Activated naive CD4-positive, alpha-beta T cell treated with anti-CD3 and anti-CD28 coated beads, Interleukin-2, amount 10 ng/mL, durations not matched to agents 7 days and 5 days (primary cell): ENCODE measurements around the gene P2RX3.
"Not testable (repeated sequence)": the region's sequence is repeated elsewhere in the genome, so short reads cannot be mapped to it uniquely, and the experiment has no call there.

Experiments used
- CTCF ChIA-PET: fragments of 350-600 bp; sonication (Branson Sonifier 250); formaldehyde crosslinking; loops from one replicate; lab custom pipeline; 2021; ENCODE audit warnings: antibody characterized with exemption; lab: Charles Lee
- DNase-seq: peaks from one replicate; pipeline ENCODE4 v3.0.0-alpha.2; 2020
- H3K27ac Mint-ChIP-seq: one replicate; pipeline ENCODE4 v1.8.0; 2021; ENCODE audit warnings: mild to moderate bottlenecking, moderate library complexity, mixed read lengths
- H3K27me3 Mint-ChIP-seq: one replicate; pipeline ENCODE4 v1.8.0; 2021; ENCODE audit warnings: mild to moderate bottlenecking, mixed read lengths
- H3K36me3 Mint-ChIP-seq: one replicate; pipeline ENCODE4 v1.8.0; 2021; ENCODE audit warnings: mixed read lengths
- H3K4me1 Mint-ChIP-seq: one replicate; pipeline ENCODE4 v1.8.0; 2021; ENCODE audit warnings: mixed read lengths
- H3K4me3 Mint-ChIP-seq: one replicate; pipeline ENCODE4 v1.8.0; 2021; ENCODE audit warnings: mild to moderate bottlenecking, moderate library complexity, mixed read lengths
- H3K9me3 Mint-ChIP-seq: one replicate; pipeline ENCODE4 v1.8.0; 2021; ENCODE audit warnings: mixed read lengths

P2RX3 gene

DNA sequence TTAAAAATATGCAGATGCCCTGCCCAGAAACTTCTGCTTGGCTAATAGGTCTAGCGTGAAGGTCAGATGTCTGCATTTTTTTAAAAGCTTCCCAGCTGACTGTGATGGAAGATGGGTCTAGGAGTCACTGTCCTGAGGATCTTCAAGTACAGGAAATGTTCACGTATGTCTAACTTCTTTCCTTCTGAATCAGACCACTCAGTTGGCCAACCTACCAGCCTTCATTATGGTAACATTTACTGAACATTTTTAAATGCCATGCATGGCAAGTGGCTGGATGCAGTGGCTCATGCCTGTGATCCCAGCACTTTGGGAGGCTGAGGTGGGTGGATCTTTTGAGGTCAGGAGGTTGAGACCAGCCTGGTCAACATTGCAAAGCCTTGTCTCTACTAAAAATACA lies 53.4 kb downstream of the P2RX3 start:
- H3K4me3 Mint-ChIP-seq: no peak overlapping the region
- peaks cover 4% of the 10 kb centered on the region for H3K27me3 Mint-ChIP-seq
- no peaks in the 10 kb centered on the region for H3K9me3 Mint-ChIP-seq
- no peak overlapping the region for H3K27ac Mint-ChIP-seq
- H3K36me3 Mint-ChIP-seq: no peaks in the 10 kb centered on the region
- H3K4me1 Mint-ChIP-seq: no peaks in the 10 kb centered on the region
- CTCF ChIA-PET: interaction anchor here (1.0 kb wide), 1 partner anchor 102 kb away, joined by 3 read pairs; no protein-coding TSS in a partner anchor
- no peak for DNase-seq

DNA sequence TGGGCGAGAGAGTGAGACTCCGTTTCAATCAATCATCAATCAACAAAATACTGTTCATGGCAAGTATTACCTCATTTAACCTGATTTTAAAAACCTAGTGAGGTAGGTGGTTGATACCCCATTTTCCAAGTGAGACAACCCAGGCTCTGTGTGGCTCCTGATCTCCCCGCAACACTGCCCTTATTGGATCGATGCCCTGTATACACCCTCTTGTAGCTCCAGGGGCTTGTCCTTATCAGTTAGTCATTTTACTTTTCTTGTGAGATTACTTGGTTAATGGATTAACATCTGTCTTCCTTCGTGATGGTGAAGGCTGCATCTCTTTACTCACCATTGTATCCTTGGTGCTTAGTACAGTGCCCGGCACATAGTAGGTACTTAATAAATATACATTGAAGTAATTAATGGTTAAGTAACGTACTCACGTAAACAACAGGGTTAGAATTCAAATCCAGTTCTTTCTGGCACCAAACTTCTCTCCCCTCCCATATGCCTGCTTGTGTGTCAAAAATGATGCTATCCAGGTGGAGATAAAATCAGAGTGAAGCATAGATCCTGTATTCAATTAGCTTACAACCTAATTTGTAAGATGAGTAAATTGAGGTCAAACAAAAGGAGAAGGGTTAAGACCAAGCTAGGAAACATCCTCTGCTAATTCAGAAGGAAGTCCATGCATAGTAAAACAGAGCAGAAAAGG lies 54.1 kb downstream of the P2RX3 start:
- Mint-ChIP-seq H3K4me3 (no peak overlapping the region), H3K36me3 (no peaks in the 10 kb centered on the region), H3K4me1 (no peaks in the 10 kb centered on the region), H3K27me3 (peaks cover 4% of the 10 kb centered on the region), H3K27ac (no peak overlapping the region), H3K9me3 (no peaks in the 10 kb centered on the region)
- CTCF ChIA-PET: interaction anchor here (0.9 to 1.0 kb wide), 2 partner anchors 89 to 101 kb away, joined by 3 read pairs; no protein-coding TSS in a partner anchor
- DNase-seq: no peak

- no peak overlapping the region for H3K4me3 Mint-ChIP-seq
- CTCF ChIA-PET: interaction anchor here (0.6 to 1.0 kb wide), 3 partner anchors 26 to 88 kb away, joined by 3 read pairs; no protein-coding TSS in a partner anchor
Measured at GRCh38 chr11:57392763-57393105, 54.6 kb downstream of the P2RX3 start.

DNA sequence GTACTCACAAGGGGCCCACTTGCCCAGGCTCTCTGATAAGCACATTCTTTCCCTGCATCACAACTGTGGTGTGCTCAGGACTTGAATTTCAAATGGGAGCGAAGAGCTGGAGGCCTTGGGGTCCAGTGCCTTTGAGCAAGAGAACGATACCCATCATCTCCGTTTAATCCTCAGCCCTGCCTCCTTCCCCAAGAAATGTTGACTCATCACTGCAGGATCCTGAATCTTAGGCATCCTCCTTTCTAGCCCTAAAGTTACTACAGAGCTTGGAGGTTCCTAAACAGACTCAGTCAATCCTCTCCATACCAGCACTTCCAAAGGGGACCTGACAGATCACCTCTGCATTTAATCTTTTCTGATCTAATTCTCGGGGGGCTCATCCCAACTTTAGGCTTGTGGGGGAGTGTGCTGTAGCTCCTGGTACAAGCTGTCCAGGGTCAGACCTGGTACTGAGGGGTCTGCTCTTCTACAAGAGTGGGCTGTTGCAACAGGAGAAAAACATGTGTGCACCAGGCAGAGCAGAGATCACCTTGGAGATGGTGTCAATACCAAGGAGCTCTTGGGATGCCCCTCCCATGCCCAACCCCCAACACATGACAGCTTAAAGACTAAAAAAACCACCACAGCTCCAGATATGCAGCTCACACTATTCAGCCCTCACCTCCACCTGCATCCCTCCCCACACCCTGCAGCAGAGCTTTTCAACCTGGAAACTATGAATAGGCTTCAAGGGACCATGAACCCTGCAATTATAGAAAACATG lies 56.2 kb downstream of the P2RX3 start:
- Mint-ChIP-seq H3K4me3 (no peak overlapping the region), H3K27ac (no peak overlapping the region), H3K4me1 (no peaks in the 10 kb centered on the region), H3K36me3 (no peaks in the 10 kb centered on the region), H3K27me3 (peaks cover 4% of the 10 kb centered on the region), H3K9me3 (no peaks in the 10 kb centered on the region)
- DNase-seq: no peak
- CTCF ChIA-PET: interaction anchor here (2.3 kb wide), 1 partner anchor 63 kb away, joined by 7 read pairs; no protein-coding TSS in a partner anchor

More at GRCh38 chr11:57392763-57393105, 54.6 kb downstream of the P2RX3 start:
- Mint-ChIP-seq H3K27me3 (peaks cover 4% of the 10 kb centered on the region), H3K4me1 (no peaks in the 10 kb centered on the region), H3K9me3 (no peaks in the 10 kb centered on the region), H3K36me3 (no peaks in the 10 kb centered on the region), H3K27ac (no peak overlapping the region)
- DNase-seq: no peak

- H3K4me1 Mint-ChIP-seq: no peaks in the 10 kb centered on the region
- H3K9me3 Mint-ChIP-seq: no peaks in the 10 kb centered on the region
- H3K27me3 Mint-ChIP-seq: no peaks in the 10 kb centered on the region
- H3K27ac Mint-ChIP-seq: no peak overlapping the region
- H3K36me3 Mint-ChIP-seq: no peaks in the 10 kb centered on the region
- H3K4me3 Mint-ChIP-seq: no peak overlapping the region
- CTCF ChIA-PET: interaction anchor here (2.3 kb wide), 1 partner anchor 62 kb away, joined by 7 read pairs; no protein-coding TSS in a partner anchor
- DNase-seq: no peak
Measured at GRCh38 chr11:57395905-57396623, 57.9 kb downstream of the P2RX3 start.

GRCh38 chr11:57396744-57397143 lies 58.6 kb downstream of the P2RX3 start:
- CTCF ChIA-PET: no interaction called here
- Mint-ChIP-seq H3K4me1 (no peaks in the 10 kb centered on the region), H3K9me3 (no peaks in the 10 kb centered on the region), H3K27me3 (no peaks in the 10 kb centered on the region), H3K36me3 (no peaks in the 10 kb centered on the region), H3K27ac (no peak overlapping the region), H3K4me3 (no peak overlapping the region)
- DNase-seq: no peak

- Mint-ChIP-seq H3K9me3 (no peaks in the 10 kb centered on the region), H3K4me1 (no peaks in the 10 kb centered on the region), H3K27me3 (no peaks in the 10 kb centered on the region), H3K27ac (no peak overlapping the region), H3K36me3 (no peaks in the 10 kb centered on the region), H3K4me3 (no peak overlapping the region)
- DNase-seq: no peak
- CTCF ChIA-PET: no interaction called here
Measured at GRCh38 chr11:57397394-57397990, 59.3 kb downstream of the P2RX3 start.

DNA sequence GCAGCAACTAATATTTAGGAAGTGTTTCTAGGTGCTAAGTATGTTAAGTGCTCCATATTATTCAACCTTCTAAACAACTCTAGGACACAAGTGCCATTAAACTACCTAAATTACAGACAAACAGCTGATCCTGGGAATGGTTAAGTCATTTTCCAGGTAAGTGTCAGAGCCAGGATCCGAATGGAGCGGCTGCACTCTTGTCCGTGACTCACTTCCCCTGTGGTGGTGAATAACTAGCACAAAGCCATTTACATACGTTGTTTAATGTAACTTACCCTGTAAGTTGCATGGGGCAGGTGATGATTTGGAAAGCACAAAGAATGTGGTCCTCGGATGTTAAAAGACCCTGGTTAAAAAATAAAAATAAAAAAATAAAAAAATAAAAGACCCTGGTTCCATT lies 61.1 kb downstream of the P2RX3 start:
- H3K9me3 Mint-ChIP-seq: no peaks in the 10 kb centered on the region
- CTCF ChIA-PET: no interaction called here
- no peaks in the 10 kb centered on the region for H3K4me1 Mint-ChIP-seq
- no peak for DNase-seq
- H3K27me3 Mint-ChIP-seq: no peaks in the 10 kb centered on the region
- no peak overlapping the region for H3K4me3 Mint-ChIP-seq
- H3K27ac Mint-ChIP-seq: no peak overlapping the region
- H3K36me3 Mint-ChIP-seq: peaks cover 2% of the 10 kb centered on the region

DNA sequence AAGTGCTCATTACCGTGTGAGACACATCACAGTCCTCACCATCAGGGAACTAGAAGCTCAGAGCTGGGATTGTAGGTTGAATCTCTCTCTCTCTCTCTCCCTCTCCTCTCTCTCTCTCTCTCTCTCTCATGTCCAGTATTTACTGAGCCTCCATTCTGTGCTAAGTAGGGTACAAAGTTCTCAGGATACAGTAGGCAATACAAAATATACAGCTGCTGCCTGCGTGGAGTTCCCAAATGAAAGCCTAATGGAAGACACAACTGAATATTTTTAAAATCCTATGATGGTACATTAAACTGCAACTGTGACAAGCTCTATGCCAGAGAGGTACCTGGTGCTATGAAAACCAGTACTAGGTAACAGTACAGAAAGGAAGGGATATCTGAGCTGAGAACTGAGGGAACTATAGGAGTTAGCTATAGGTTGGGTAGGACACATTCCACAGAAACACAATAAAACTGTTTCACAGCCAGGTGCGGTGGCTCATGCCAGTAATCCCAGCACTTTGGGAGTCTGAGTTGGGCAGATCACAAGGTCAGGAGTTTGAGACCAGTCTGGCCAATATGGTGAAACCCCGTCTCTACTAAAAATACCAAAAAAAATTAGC lies 61.9 kb downstream of the P2RX3 start:
- DNase-seq: no peak
- H3K36me3 Mint-ChIP-seq: peaks cover 4% of the 10 kb centered on the region
- no peak overlapping the region for H3K4me3 Mint-ChIP-seq
- no peaks in the 10 kb centered on the region for H3K9me3 Mint-ChIP-seq
- H3K27me3 Mint-ChIP-seq: no peaks in the 10 kb centered on the region
- H3K27ac Mint-ChIP-seq: no peak overlapping the region
- H3K4me1 Mint-ChIP-seq: no peaks in the 10 kb centered on the region
- CTCF ChIA-PET: no interaction called here

DNA sequence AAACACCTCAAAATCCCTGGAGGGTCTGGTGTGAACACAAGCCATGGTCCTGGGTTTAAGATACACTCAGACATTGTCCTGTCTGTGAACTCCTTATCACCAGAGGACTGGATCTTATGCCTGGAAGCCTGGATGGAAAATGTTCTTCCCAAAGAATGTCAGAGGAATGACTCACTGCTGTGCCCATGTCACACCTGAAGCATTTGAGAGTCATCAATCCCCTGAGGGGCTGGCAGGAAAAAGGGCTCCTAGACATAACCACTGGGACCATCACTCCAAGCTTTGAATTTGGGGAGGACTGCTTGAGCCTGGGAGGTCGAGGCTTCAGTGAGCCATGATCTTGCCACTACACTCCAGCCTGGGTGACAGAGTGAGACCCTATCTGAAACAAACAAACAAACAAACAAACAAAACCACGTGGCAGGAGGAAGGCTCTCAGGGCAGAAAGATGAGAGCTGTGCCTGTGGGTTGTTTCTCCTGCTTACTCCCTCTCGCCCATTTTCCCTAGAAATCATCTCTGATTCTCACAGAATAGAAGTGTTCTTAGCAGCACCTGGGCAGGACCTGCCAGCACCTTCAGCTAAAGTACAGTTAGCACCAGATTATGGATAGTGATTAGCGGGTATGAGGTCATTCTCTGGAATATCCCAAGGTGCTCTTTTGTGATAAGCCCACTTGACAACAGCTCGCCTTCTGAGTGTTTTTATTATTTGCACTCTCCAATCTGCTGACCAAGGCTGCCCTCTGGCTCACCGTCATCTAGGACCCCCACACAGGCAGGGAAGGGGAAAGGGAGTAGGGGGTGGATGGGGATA lies 64.2 kb downstream of the P2RX3 start:
- Mint-ChIP-seq H3K4me3 (no peak overlapping the region), H3K27ac (no peak overlapping the region), H3K27me3 (no peaks in the 10 kb centered on the region), H3K36me3 (peaks cover 23% of the 10 kb centered on the region), H3K9me3 (no peaks in the 10 kb centered on the region), H3K4me1 (peaks cover 16% of the 10 kb centered on the region)
- no peak for DNase-seq
- CTCF ChIA-PET: no interaction called here

DNA sequence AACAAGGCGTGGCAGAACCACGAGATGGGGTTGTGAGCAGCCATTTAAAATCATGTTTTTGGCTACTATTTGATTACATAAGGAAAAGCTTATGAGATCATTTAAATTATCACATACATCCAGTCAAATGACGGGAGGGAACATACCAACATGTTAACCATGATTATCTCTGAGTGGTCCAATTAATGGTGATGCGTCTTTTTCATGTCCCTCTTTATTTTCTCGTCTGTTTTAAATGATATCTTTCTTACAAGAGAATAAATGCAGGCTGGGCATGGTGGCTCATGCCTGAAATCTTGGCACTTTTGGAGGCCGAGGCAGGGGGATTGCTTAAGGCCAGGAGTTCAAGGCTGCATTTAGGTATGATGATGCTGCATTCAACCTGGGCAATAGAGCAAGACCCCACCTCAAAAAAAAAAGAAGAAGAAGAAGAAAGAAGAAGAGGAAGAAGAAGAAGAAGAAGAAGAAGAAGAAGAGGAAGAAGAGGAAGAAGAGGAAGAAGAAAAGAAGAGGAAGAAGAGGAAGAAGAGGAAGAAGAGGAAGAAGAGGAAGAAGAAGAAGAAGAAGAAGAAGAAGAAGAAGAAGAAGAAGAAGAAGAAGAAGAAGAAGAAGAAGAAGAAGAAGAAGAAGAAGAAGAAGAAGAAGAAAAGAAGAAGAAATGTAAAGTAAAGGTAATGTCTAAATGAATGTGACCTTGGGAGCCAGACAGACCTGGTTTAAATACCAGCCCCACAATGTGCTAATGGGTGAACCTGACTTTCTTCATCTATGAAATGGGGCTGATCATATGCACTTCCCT lies 65.0 kb downstream of the P2RX3 start:
- H3K4me3 Mint-ChIP-seq, H3K27me3 Mint-ChIP-seq, H3K27ac Mint-ChIP-seq, H3K9me3 Mint-ChIP-seq, DNase-seq, CTCF ChIA-PET: not testable (repeated sequence)
- Mint-ChIP-seq H3K36me3 (peaks cover 31% of the 10 kb centered on the region), H3K4me1 (peaks cover 23% of the 10 kb centered on the region)

- no peak overlapping the region for H3K27ac Mint-ChIP-seq
- H3K4me3 Mint-ChIP-seq: no peak overlapping the region
- H3K9me3 Mint-ChIP-seq: no peaks in the 10 kb centered on the region
- peaks cover 31% of the 10 kb centered on the region for H3K36me3 Mint-ChIP-seq
- no peaks in the 10 kb centered on the region for H3K27me3 Mint-ChIP-seq
- peaks cover 23% of the 10 kb centered on the region for H3K4me1 Mint-ChIP-seq
- DNase-seq: no peak
- CTCF ChIA-PET: no interaction called here
Measured at GRCh38 chr11:57403802-57404147, 65.6 kb downstream of the P2RX3 start.
